Nephron progenitor cell (in vitro differentiated cells): ENCODE measurements around the gene PPP1R1A.

Experiments
- DNase-seq: peaks from one replicate; pipeline ENCODE4 v3.0.0; 2021
- H3K27ac Mint-ChIP-seq: 2 replicates; pipeline ENCODE4 v1.8.0; 2021; ENCODE audit warnings: mild to moderate bottlenecking, moderate library complexity, mixed read lengths
- H3K27me3 Mint-ChIP-seq: 2 replicates; pipeline ENCODE4 v1.8.0; 2021; ENCODE audit warnings: mild to moderate bottlenecking, low read depth, mixed read lengths; ENCODE audit not compliant: poor library complexity
- H3K36me3 Mint-ChIP-seq: 2 replicates; pipeline ENCODE4 v1.8.0; 2021; ENCODE audit warnings: low read depth, mixed read lengths
- H3K4me1 Mint-ChIP-seq: 2 replicates; pipeline ENCODE4 v1.8.0; 2021; ENCODE audit warnings: mixed read lengths
- H3K4me3 Mint-ChIP-seq: 2 replicates; pipeline ENCODE4 v1.8.0; 2021; ENCODE audit warnings: mild to moderate bottlenecking, moderate library complexity, mixed read lengths
- H3K9me3 Mint-ChIP-seq: 2 replicates; pipeline ENCODE4 v1.8.0; 2021; ENCODE audit warnings: mild to moderate bottlenecking, moderate library complexity, mixed read lengths
- TF ChIP-seq, protein P1 (sequence below): fragments of 200-600 bp; sonication (generic); IDR thresholded peaks from 2 replicates; pipeline ENCODE4 v1.5.0; 2021; ENCODE audit warnings: antibody characterized with exemption

PPP1R1A gene

DNA sequence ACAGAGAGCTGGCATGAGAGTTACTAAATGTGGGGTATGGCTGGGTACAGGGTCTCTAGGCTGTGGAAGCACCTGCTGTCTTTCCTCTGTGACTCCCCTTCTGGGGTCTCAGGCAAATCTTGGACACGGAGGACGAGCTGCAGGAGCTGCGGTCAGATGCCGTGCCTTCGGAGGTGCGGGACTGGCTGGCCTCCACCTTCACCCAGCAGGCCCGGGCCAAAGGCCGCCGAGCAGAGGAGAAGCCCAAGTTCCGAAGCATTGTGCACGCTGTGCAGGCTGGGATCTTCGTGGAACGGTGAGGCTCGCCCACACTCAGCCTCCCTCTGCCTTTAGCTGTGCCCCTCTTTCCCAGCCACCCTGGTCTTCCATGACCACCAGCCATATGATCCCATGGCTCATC is 19.4 kb downstream of the PPP1R1A start:
- peaks cover 60% of the 10 kb centered on the region for H3K4me1 Mint-ChIP-seq
- H3K9me3 Mint-ChIP-seq: no peaks in the 10 kb centered on the region
- H3K27ac Mint-ChIP-seq: no peak overlapping the region
- no peaks in the 10 kb centered on the region for H3K36me3 Mint-ChIP-seq
- TF ChIP-seq, protein P1, sequence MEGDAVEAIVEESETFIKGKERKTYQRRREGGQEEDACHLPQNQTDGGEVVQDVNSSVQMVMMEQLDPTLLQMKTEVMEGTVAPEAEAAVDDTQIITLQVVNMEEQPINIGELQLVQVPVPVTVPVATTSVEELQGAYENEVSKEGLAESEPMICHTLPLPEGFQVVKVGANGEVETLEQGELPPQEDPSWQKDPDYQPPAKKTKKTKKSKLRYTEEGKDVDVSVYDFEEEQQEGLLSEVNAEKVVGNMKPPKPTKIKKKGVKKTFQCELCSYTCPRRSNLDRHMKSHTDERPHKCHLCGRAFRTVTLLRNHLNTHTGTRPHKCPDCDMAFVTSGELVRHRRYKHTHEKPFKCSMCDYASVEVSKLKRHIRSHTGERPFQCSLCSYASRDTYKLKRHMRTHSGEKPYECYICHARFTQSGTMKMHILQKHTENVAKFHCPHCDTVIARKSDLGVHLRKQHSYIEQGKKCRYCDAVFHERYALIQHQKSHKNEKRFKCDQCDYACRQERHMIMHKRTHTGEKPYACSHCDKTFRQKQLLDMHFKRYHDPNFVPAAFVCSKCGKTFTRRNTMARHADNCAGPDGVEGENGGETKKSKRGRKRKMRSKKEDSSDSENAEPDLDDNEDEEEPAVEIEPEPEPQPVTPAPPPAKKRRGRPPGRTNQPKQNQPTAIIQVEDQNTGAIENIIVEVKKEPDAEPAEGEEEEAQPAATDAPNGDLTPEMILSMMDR: no peak
- peaks cover 9% of the 10 kb centered on the region for H3K27me3 Mint-ChIP-seq
- DNase-seq: no peak
- H3K4me3 Mint-ChIP-seq: no peak overlapping the region

- DNase-seq: no peak
- H3K27ac Mint-ChIP-seq: no peak overlapping the region
- H3K27me3 Mint-ChIP-seq: peaks cover 17% of the 10 kb centered on the region
- H3K9me3 Mint-ChIP-seq: no peaks in the 10 kb centered on the region
- H3K36me3 Mint-ChIP-seq: no peaks in the 10 kb centered on the region
- no peak overlapping the region for H3K4me3 Mint-ChIP-seq
- peaks cover 66% of the 10 kb centered on the region for H3K4me1 Mint-ChIP-seq
- TF ChIP-seq, protein P1: no peak
Measured at GRCh38 chr12:54566792-54567191, 21.7 kb downstream of the PPP1R1A start.

GRCh38 chr12:54565986-54566544 is 22.4 kb downstream of the PPP1R1A start:
- no peak overlapping the region for H3K4me3 Mint-ChIP-seq

DNA sequence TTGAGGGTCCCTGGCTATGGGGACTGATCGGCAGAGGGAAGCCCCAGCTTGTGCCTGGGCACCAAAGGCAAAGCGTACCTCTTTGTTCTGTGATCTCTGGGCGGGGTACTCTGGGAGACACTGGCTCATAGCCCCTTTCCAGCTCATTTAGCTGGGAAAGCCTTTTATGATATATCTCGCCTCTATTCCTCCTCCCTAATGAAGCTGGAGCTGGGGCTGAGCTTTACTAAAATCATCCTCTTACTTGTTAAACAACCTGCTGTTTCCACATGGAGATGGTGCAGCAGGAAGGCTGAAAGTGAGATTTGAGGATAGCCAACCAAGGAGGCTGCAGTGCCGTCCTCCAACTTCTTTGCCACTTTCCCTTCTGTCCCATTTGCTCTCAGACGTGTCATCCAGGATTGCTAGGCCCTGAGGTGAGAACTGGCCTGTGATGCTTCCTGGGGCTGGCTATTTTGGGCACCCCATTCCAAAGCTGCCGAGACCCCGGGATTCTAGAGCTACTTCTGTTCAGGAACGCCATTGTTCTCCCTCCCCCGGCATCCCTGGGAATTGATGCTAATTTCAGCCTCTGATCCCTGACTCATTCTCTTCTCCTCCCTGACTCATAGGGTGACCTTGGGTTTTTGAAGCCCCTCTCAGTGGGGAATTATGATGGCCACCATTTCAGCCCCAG is 23.0 kb downstream of the PPP1R1A start:
- H3K27me3 Mint-ChIP-seq: peaks cover 27% of the 10 kb centered on the region
- H3K4me3 Mint-ChIP-seq: no peak overlapping the region
- no peak overlapping the region for H3K27ac Mint-ChIP-seq
- DNase-seq: no peak
- H3K4me1 Mint-ChIP-seq: peaks cover 66% of the 10 kb centered on the region
- H3K36me3 Mint-ChIP-seq: no peaks in the 10 kb centered on the region
- TF ChIP-seq, protein P1: no peak
- H3K9me3 Mint-ChIP-seq: no peaks in the 10 kb centered on the region

More at GRCh38 chr12:54565986-54566544, 22.4 kb downstream of the PPP1R1A start:
- TF ChIP-seq, protein P1: no peak
- Mint-ChIP-seq H3K4me1 (peaks cover 66% of the 10 kb centered on the region), H3K9me3 (no peaks in the 10 kb centered on the region), H3K36me3 (no peaks in the 10 kb centered on the region), H3K27ac (no peak overlapping the region), H3K27me3 (peaks cover 22% of the 10 kb centered on the region)
- DNase-seq: no peak

DNA sequence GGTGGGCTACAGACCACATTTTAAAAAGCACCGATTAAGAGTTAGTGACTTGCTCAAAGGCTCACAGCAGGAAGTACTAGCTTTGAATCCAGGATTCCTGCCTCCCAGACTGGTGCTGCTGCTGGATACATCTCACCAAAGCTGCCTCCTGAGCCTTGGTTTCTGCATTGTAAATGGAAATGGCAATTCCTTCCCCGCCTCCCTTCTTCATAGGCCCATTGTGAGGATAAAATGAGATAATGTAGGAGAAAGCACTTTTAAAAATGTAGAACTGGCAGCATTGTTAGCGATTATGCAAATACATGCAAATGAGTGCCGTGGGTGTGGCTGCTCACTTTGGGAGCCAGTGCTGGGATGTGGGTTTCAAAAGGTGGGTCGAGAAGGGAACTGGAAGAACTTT is 23.7 kb downstream of the PPP1R1A start:
- peak overlapping the region; percentile 34 for H3K4me3 Mint-ChIP-seq
- H3K27me3 Mint-ChIP-seq: peaks cover 34% of the 10 kb centered on the region
- DNase-seq: no peak
- H3K27ac Mint-ChIP-seq: no peak overlapping the region
- no peaks in the 10 kb centered on the region for H3K9me3 Mint-ChIP-seq
- TF ChIP-seq, protein P1: no peak
- H3K4me1 Mint-ChIP-seq: peaks cover 65% of the 10 kb centered on the region
- no peaks in the 10 kb centered on the region for H3K36me3 Mint-ChIP-seq

DNA sequence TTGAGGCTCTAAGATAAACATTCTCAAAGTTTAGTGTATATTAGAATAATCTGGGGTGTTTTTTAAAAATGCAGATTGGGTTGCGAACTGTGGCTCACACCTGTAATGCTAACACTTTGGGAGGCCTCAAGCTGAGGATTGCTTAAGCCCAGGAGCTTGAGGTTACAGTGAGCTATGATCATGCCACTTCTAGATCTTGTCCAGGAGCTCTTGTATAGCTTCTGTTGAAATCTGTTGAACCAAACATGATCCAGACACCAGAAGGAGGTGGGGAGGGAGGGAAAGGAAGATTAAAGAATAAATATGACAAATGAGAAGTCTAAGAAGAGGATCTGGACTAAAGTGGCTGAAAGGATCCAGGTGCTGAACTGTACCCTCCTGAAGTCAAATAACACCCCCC is 24.7 kb downstream of the PPP1R1A start:
- TF ChIP-seq, protein P1: no peak
- no peak overlapping the region for H3K4me3 Mint-ChIP-seq
- DNase-seq: no peak
- H3K27me3 Mint-ChIP-seq: peaks cover 38% of the 10 kb centered on the region
- no peak overlapping the region for H3K27ac Mint-ChIP-seq
- H3K4me1 Mint-ChIP-seq: peaks cover 65% of the 10 kb centered on the region
- no peaks in the 10 kb centered on the region for H3K9me3 Mint-ChIP-seq
- H3K36me3 Mint-ChIP-seq: no peaks in the 10 kb centered on the region
